ENCODE measurements around the gene NTSR1. TPM values are rescaled to one million over a fixed set of nuclear protein-coding genes. Genes with fewer than 3 reads are reported as not detected.

NTSR1 gene
- total RNA-seq, 1 experiment from 2014 or later = 7.8 TPM

- no TSS peak for BruUV-seq (replicated peaks)
Observed at GRCh38 chr20:62726276-62726675, 17.6 kb downstream of the NTSR1 start.

GRCh38 chr20:62726716-62727583 is 18.3 kb downstream of the NTSR1 start:
- no peaks in the 10 kb centered on the region for H3K36me3 ChIP-seq (ENCODE audit: low read depth, low read length)
- ChIA-PET POLR2A (ENCODE audit: unreplicated experiment) (no interaction called here), CTCF (no interaction called here)
- DNase-seq = no peak
- no peaks in the 10 kb centered on the region for H4K20me1 ChIP-seq (ENCODE audit: low read length)
- H3K27ac ChIP-seq (ENCODE audit: low read length) = no peak overlapping the region
- no peaks in the 10 kb centered on the region for H3F3A ChIP-seq (ENCODE audit: low read length, unreplicated experiment)
- ATAC-seq = no peak
- no peaks in the 10 kb centered on the region for H3K4me1 ChIP-seq (ENCODE audit: insufficient read depth, low read length)
- no peak overlapping the region for H3K4me2 ChIP-seq (ENCODE audit: low read length)
- intact Hi-C loops (cut with micrococcal nuclease) = no loop called here
- H3K4me3 ChIP-seq (ENCODE audit: low read length) = no peak overlapping the region
- BruUV-seq (replicated peaks) = no TSS peak
- no peaks in the 10 kb centered on the region for H3K9me2 ChIP-seq (replicated peaks; ENCODE audit: low read length)
- H3K27me3 ChIP-seq (ENCODE audit: low read length) = no peaks in the 10 kb centered on the region
- no peak overlapping the region for H2AFZ ChIP-seq (ENCODE audit: low read length)
- no peak for TF ChIP-seq EZH2 (IDR thresholded peaks at IDR 0.05; ENCODE audit: low read length, unreplicated experiment)
- TF ChIP-seq EZH2phosphoT487 (IDR thresholded peaks at IDR 0.05; ENCODE audit: borderline replicate concordance, low read length) = no peak
- no peak for TF ChIP-seq CTCF (conservative IDR thresholded peaks at IDR 0.05; ENCODE audit: low read depth, low read length)
- H3K79me2 ChIP-seq (ENCODE audit: low read length) = no peaks in the 10 kb centered on the region
- H3K9me3 ChIP-seq (ENCODE audit: low read length) = no peaks in the 10 kb centered on the region
- no peak overlapping the region for H3K9ac ChIP-seq (ENCODE audit: low read length)

More at GRCh38 chr20:62726276-62726675, 17.6 kb downstream of the NTSR1 start:
- Histone ChIP-seq H3K9me3 (ENCODE audit: low read length) (no peaks in the 10 kb centered on the region), H3K4me1 (ENCODE audit: insufficient read depth, low read length) (no peaks in the 10 kb centered on the region), H3K9me2 (replicated peaks; ENCODE audit: low read length) (no peaks in the 10 kb centered on the region), H3K27ac (ENCODE audit: low read length) (no peak overlapping the region), H3K4me3 (ENCODE audit: low read length) (no peak overlapping the region), H2AFZ (ENCODE audit: low read length) (no peak overlapping the region), H3K9ac (ENCODE audit: low read length) (no peak overlapping the region), H3F3A (ENCODE audit: low read length, unreplicated experiment) (no peaks in the 10 kb centered on the region), H3K36me3 (ENCODE audit: low read depth, low read length) (no peaks in the 10 kb centered on the region), H4K20me1 (ENCODE audit: low read length) (no peaks in the 10 kb centered on the region), H3K79me2 (ENCODE audit: low read length) (no peaks in the 10 kb centered on the region), H3K27me3 (ENCODE audit: low read length) (no peaks in the 10 kb centered on the region), H3K4me2 (ENCODE audit: low read length) (no peak overlapping the region)
- DNase-seq (no peak), ATAC-seq (no peak)
- TF ChIP-seq EZH2phosphoT487 (IDR thresholded peaks at IDR 0.05; ENCODE audit: borderline replicate concordance, low read length) (no peak), EZH2 (IDR thresholded peaks at IDR 0.05; ENCODE audit: low read length, unreplicated experiment) (no peak), CTCF (conservative IDR thresholded peaks at IDR 0.05; ENCODE audit: low read depth, low read length) (no peak)
- intact Hi-C loops (cut with micrococcal nuclease) = no loop called here
- CTCF ChIA-PET = no interaction called here
- POLR2A ChIA-PET (ENCODE audit: unreplicated experiment) = no interaction called here

GRCh38 chr20:62727584-62728027 is 19.0 kb downstream of the NTSR1 start:
- no peaks in the 10 kb centered on the region for H3K79me2 ChIP-seq (ENCODE audit: low read length)
- TF ChIP-seq EZH2phosphoT487 (IDR thresholded peaks at IDR 0.05; ENCODE audit: borderline replicate concordance, low read length) (no peak), CTCF (conservative IDR thresholded peaks at IDR 0.05; ENCODE audit: low read depth, low read length) (no peak), EZH2 (IDR thresholded peaks at IDR 0.05; ENCODE audit: low read length, unreplicated experiment) (no peak)
- BruUV-seq (replicated peaks) = no TSS peak
- H3K9me3 ChIP-seq (ENCODE audit: low read length) = no peaks in the 10 kb centered on the region
- H3F3A ChIP-seq (ENCODE audit: low read length, unreplicated experiment) = no peaks in the 10 kb centered on the region
- H3K27me3 ChIP-seq (ENCODE audit: low read length) = no peaks in the 10 kb centered on the region
- no peak overlapping the region for H3K9ac ChIP-seq (ENCODE audit: low read length)
- no peaks in the 10 kb centered on the region for H3K4me1 ChIP-seq (ENCODE audit: insufficient read depth, low read length)
- no peaks in the 10 kb centered on the region for H3K36me3 ChIP-seq (ENCODE audit: low read depth, low read length)
- intact Hi-C loops (cut with micrococcal nuclease) = no loop called here
- DNase-seq (no peak), ATAC-seq (no peak)
- no peak overlapping the region for H2AFZ ChIP-seq (ENCODE audit: low read length)
- ChIA-PET POLR2A (ENCODE audit: unreplicated experiment) (no interaction called here), CTCF (no interaction called here)
- H3K4me3 ChIP-seq (ENCODE audit: low read length) = no peak overlapping the region
- no peaks in the 10 kb centered on the region for H3K9me2 ChIP-seq (replicated peaks; ENCODE audit: low read length)
- H3K27ac ChIP-seq (ENCODE audit: low read length) = no peak overlapping the region
- no peaks in the 10 kb centered on the region for H4K20me1 ChIP-seq (ENCODE audit: low read length)
- H3K4me2 ChIP-seq (ENCODE audit: low read length) = no peak overlapping the region
